GM13976 (cell line): Measurements from ENCODE around the gene AMBRA1.

Experiments
- DNase-seq: peaks from one replicate; pipeline ENCODE4 v3.0.0; 2012; ENCODE audit warnings: low spot score
- CTCF ChIP-seq: IDR thresholded peaks from 2 replicates; pipeline ENCODE4 v1.5.1; 2012; ENCODE audit warnings: borderline replicate concordance, mild to moderate bottlenecking; ENCODE audit not compliant: insufficient read depth; ENCODE audit errors: extremely low read depth, missing control alignments, control extremely low read depth
- in situ Hi-C: fragments of 300-500 bp; cut with MboI; formaldehyde crosslinking; loops from one replicate; pipeline ENCODE4 v1.12.0; 2022; ENCODE audit warnings: low sequenced_read_pairs, mixed read lengths, inconsistent platforms; ENCODE audit not compliant: unreplicated experiment

Gene AMBRA1

GRCh38 chr11:46367244-46367915, 226.4 kb downstream of the AMBRA1 start:
- in situ Hi-C loops: no loop called here
- peak; percentile 85 for DNase-seq

GRCh38 chr11:46366661-46367161, 227.1 kb downstream of the AMBRA1 start:
- no peak for TF ChIP-seq CTCF
- in situ Hi-C loops: no loop called here
- DNase-seq: no peak

More at GRCh38 chr11:46367244-46367915, 226.4 kb downstream of the AMBRA1 start:
- peak; percentile 92 for TF ChIP-seq CTCF

GRCh38 chr11:46366260-46366659, 227.6 kb downstream of the AMBRA1 start:
- no peak for TF ChIP-seq CTCF
- DNase-seq: no peak
- in situ Hi-C loops: no loop called here

GRCh38 chr11:46364791-46365190, 229.0 kb downstream of the AMBRA1 start:
- DNase-seq: no peak
- in situ Hi-C loops: no loop called here
- TF ChIP-seq CTCF: no peak

DNA sequence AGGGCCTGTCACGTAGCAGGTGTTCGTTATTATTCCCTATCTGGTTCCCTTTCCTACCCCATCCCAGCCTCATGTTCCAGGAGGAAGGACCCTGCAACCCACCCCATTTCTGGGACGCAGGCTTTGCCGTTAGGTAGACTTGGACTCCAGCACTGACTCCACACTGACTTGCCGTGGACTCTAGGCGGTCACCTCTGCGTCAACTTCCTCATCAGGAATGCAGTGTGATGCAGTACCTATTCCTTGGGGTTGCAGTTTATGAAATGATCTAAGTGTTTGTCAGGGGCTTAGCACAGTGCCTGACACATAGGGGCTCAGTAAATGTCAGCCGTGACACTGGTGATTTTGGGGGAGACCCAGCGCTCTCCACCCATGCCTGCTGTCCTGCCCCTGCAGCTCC, 229.8 kb downstream of the AMBRA1 start:
- no peak for TF ChIP-seq CTCF
- no peak for DNase-seq
- in situ Hi-C loops: no loop called here

DNA sequence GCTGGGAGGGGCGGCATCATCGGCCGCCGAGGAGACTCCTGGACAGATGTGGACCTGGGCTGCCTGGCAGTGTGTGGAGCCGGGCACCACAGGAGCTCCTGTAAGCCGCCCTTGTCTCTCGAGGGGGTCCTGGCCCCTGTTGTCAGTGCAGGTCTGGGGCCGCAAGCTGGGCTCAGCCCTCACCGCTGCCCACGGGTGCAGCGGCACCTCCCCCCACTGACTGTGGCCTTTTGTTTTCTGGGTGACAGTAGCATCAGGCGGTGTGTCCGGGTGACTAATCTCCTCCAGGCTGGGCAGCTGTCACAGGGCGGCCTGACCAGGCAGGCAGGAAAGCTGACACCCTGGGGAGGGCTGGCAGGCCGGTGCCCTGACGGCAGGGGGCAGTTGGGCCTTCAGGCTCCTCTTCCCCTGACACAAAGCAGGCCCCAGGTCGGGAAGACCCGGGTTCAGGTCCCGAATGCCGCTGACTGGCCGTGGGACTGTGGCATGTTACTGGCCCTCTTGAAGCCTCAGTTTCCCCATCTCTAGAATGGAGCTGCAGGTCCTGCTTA, 230.3 kb downstream of the AMBRA1 start:
- TF ChIP-seq CTCF: no peak
- no peak for DNase-seq
- in situ Hi-C loops: no loop called here
